Activated CD4-positive, alpha-beta T cell treated with anti-CD3 and anti-CD28 coated beads for 48 hours (primary cell): ENCODE results near the gene GIGYF1.
"Not testable (repeated sequence)": the region's sequence is repeated elsewhere in the genome, so short reads cannot be mapped to it uniquely, and the experiment has no call there.

ENCODE experiments used
- DNase-seq: peaks from one replicate; pipeline ENCODE4 v3.0.0-alpha.2; 2020

GIGYF1 gene, protein sequence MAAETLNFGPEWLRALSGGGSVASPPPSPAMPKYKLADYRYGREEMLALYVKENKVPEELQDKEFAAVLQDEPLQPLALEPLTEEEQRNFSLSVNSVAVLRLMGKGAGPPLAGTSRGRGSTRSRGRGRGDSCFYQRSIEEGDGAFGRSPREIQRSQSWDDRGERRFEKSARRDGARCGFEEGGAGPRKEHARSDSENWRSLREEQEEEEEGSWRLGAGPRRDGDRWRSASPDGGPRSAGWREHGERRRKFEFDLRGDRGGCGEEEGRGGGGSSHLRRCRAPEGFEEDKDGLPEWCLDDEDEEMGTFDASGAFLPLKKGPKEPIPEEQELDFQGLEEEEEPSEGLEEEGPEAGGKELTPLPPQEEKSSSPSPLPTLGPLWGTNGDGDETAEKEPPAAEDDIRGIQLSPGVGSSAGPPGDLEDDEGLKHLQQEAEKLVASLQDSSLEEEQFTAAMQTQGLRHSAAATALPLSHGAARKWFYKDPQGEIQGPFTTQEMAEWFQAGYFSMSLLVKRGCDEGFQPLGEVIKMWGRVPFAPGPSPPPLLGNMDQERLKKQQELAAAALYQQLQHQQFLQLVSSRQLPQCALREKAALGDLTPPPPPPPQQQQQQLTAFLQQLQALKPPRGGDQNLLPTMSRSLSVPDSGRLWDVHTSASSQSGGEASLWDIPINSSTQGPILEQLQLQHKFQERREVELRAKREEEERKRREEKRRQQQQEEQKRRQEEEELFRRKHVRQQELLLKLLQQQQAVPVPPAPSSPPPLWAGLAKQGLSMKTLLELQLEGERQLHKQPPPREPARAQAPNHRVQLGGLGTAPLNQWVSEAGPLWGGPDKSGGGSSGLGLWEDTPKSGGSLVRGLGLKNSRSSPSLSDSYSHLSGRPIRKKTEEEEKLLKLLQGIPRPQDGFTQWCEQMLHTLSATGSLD (N-terminal part only)

DNA sequence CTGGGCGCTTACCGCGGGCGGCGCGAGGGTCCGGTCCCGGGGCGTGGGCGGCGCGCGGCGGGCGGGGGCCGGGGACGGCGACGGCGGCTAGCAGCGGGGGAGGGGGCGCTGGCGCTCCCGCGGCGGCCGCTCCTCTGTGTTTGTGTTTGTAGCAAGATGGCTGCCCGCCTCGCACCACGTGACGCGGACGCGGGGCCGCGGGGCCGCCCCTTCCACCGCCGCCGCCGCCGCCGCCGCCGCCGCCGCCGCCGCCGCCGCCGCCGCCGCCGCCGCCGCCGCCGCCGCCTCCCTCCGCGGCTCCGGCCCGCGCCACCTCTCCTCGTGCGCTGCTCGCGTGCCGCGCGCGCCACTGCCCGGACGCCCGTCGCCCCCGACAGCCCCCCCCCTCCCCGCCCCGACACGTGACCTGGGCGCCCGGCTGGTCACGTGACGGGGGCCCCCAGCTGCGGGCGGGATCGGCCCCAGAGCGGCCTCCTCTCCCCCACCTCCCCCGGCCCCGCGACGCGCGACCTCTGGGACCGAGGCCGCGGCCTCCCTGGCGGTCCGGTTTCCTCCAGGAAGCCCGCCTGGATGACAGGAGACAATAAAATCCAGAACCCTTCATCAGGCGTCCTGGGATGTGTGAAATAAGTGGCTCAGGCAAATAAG is at the start of gene GIGYF1:
Gene GIGYF1, minus strand, starts transcription at position 153 of the 648 bp plus-strand sequence. CDS start 6,012 bp downstream, outside the sequence.
- DNase-seq = peak; percentile 82

- no peak for DNase-seq
Observed at GRCh38 chr7:100739934-100740333, 45.9 kb upstream of the GIGYF1 start.

DNA sequence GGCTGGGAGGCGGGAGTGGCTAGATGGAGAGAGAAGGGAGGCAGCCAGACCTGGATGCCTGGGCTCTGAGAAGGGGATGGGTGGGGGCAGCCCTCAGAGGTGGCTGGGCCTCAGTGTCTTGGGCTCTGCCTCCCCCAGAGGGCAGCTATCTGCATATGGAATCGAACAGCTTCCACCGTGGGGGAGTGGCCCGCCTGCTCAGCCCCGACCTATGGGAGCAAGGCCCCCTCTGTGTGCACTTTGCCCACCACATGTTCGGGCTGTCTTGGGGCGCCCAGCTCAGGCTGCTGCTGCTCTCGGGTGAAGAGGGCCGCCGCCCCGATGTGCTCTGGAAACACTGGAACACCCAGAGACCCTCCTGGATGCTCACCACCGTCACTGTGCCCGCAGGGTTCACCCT is 42.6 kb upstream of the GIGYF1 start:
- no peak for DNase-seq

GRCh38 chr7:100735730-100736129 is 41.7 kb upstream of the GIGYF1 start:
- no peak for DNase-seq

DNA sequence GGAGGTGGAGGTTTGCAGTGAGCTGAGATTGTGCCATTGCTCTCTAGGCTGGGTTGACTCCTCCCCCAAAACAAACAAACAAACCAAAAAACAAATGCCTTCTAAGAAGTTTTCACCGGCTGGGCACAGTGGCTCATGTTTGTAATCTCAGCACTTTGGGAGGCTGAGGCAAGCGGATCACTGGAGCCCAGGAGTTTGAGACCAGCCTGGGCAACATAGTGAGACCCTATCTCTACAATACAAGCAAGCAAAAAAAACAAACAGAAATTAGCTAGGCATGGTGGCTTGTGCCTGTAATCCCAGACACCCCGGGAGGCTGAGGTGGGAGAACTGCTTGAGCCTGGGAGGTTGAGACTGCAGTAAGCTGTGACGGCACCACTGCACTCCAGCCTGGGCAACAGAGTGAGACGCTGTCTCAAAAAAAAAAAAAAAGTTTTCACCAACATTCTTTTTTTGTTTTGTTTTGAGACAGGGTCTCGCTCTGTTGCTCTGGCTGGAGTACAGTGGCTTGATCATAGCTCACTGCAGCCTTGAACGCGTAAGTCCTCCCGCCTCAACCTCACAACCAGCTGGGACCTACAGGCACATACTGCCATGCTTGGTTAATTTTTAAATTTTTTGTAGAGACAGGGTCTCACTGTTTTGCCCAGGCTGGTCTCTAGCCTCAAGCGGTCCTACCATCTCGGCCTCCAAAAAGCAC is 38.0 kb upstream of the GIGYF1 start:
- no peak for DNase-seq

- no peak for DNase-seq
Observed at GRCh38 chr7:100730136-100730800, 36.2 kb upstream of the GIGYF1 start.

- no peak for DNase-seq
Observed at GRCh38 chr7:100728196-100728595, 34.1 kb upstream of the GIGYF1 start.

DNA sequence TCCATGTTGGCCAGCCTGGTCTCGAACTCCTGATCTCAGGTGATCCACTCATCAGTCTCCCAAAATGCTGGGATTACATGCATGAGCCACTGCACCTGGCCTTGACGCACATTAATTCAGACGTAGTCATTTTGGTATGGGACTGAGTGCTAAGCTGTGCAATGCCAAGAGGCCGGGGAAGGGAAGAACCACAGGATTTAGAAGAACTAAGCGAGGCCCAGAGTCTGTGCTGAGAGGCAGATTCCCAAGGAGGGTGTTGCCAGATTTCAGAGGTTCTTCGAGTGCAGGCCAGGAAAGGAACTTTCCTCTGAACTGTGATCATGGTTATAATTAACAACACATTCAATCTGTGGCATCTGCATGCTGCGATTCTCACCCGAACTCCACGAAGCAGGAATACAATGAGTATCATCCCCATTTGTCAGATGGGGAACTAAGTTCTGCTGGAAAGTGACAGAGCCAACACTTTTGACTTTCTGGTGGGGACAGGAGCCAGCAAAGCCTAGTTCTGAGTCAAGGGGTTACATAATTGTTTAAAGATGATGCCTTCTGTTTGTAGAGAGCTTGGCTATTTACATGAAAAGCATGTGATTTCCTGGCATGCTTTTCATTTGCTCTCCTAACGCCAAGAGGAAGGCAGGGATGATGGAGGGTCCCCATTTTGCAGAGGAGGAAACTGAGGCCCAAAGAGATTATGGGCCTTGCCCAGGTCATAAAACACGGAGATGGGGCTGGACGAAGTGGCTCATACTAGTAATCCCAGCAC is 33.1 kb upstream of the GIGYF1 start:
- no peak for DNase-seq

- not testable (repeated sequence) for DNase-seq
Observed at GRCh38 chr7:100724364-100724763, 30.3 kb upstream of the GIGYF1 start.

- no peak for DNase-seq
Observed at GRCh38 chr7:100723732-100724275, 29.8 kb upstream of the GIGYF1 start.

DNA sequence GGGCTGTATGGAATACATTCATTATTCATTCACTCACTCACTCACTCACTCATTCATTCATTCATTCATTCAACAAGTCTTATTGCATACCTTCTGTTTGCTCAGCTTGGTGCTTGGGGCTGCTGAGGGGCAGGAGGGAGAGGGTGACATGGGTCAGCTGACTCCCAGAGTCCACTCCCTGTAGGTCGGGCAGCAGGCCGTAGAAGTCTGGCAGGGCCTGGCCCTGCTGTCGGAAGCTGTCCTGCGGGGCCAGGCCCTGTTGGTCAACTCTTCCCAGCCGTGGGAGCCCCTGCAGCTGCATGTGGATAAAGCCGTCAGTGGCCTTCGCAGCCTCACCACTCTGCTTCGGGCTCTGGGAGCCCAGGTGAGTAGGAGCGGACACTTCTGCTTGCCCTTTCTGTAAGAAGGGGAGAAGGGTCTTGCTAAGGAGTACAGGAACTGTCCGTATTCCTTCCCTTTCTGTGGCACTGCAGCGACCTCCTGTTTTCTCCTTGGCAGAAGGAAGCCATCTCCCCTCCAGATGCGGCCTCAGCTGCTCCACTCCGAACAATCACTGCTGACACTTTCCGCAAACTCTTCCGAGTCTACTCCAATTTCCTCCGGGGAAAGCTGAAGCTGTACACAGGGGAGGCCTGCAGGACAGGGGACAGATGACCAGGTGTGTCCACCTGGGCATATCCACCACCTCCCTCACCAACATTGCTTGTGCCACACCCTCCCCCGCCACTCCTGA is 28.6 kb upstream of the GIGYF1 start:
- DNase-seq = no peak

- DNase-seq = no peak
Observed at GRCh38 chr7:100721505-100721812, 27.4 kb upstream of the GIGYF1 start.

DNA sequence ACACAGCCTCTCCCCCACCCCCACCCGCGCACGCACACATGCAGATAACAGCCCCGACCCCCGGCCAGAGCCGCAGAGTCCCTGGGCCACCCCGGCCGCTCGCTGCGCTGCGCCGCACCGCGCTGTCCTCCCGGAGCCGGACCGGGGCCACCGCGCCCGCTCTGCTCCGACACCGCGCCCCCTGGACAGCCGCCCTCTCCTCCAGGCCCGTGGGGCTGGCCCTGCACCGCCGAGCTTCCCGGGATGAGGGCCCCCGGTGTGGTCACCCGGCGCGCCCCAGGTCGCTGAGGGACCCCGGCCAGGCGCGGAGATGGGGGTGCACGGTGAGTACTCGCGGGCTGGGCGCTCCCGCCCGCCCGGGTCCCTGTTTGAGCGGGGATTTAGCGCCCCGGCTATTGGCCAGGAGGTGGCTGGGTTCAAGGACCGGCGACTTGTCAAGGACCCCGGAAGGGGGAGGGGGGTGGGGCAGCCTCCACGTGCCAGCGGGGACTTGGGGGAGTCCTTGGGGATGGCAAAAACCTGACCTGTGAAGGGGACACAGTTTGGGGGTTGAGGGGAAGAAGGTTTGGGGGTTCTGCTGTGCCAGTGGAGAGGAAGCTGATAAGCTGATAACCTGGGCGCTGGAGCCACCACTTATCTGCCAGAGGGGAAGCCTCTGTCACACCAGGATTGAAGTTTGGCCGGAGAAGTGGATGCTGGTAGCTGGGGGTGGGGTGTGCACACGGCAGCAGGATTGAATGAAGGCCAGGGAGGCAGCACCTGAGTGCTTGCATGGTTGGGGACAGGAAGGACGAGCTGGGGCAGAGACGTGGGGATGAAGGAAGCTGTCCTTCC is 26.8 kb upstream of the GIGYF1 start:
- DNase-seq = no peak

GRCh38 chr7:100720279-100720670 is 26.2 kb upstream of the GIGYF1 start, which contains the start of gene EPO:
Gene EPO (plus strand): TSS chr7:100720468. CDS start chr7:100720981, 513 bp downstream.
- DNase-seq = no peak

GRCh38 chr7:100719523-100720278 is 25.7 kb upstream of the GIGYF1 start:
- no peak for DNase-seq

DNA sequence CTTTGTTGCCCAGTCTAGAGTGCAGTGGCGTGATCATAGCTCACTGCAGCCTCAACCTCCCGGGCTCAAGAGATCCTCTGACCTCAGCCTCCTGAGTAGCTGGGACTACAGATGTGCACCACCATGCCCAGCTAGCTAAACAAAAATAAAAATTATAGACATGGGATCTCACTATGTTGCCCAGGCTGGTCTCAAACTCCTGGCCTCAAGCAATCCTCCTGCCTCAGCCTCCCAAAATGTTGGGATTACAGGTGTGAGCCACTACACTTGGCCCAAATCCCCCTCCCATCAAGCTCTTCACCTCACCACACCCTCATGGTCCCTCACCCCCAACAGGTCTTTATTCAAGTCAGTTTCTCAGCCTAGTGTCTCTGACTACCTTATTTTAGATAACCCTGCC is 23.0 kb upstream of the GIGYF1 start:
- not testable (repeated sequence) for DNase-seq

DNA sequence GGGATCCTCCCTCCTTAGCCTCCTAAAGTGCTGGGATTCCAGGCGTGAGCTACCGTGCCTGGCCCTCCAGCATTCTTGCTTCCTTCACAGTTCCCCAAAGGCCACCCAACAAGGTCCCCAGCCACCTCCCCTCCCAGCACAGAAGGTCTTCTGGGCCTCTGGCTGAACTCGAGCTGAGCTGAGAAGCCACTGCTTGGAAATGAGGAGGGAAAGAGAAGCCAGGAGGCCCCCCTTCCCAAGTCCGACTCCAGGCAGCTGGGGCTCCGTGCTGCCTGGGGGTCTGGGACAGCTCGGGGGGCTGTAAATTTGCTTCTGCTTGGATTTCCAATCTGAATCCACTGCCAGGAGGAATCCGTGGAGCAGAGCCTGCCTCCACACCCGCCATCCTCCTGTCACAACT is 20.7 kb upstream of the GIGYF1 start:
- no peak for DNase-seq

- no peak for DNase-seq
Observed at GRCh38 chr7:100711369-100711768, 17.3 kb upstream of the GIGYF1 start.

- DNase-seq = no peak
Observed at GRCh38 chr7:100710452-100710851, 16.4 kb upstream of the GIGYF1 start.
